ENCODE results near the gene SCARF2.
"Not testable (repeated sequence)": the region's sequence is repeated elsewhere in the genome, so short reads cannot be mapped to it uniquely, and the experiment has no call there.

SCARF2 gene

GRCh38 chr22:20390394-20390907 is 47.2 kb downstream of the SCARF2 start:
- DNase-seq: no peak

DNA sequence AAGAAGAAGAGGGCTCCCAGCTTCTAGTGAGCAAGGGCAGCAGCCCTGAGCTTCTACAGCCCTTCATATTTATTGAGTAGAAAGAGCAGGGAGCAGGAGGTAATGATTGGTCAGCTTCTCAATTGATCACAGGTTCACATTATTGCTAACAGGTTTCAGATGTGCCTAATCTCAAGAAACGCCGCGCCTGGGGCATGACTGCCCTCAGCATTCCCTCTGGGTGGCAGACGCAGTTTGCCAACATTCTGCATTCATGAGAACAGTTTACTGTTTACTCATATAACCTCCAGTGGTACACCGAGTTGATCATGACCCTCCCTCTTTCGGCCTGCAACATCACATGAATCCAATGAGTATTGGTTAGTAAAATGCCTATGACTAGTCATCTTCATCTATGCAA is 48.3 kb downstream of the SCARF2 start:
- DNase-seq: no peak

- no peak for DNase-seq
Measured at GRCh38 chr22:20388200-20388599, 49.4 kb downstream of the SCARF2 start.

- no peak for DNase-seq
Measured at GRCh38 chr22:20386972-20387371, 50.7 kb downstream of the SCARF2 start.

DNA sequence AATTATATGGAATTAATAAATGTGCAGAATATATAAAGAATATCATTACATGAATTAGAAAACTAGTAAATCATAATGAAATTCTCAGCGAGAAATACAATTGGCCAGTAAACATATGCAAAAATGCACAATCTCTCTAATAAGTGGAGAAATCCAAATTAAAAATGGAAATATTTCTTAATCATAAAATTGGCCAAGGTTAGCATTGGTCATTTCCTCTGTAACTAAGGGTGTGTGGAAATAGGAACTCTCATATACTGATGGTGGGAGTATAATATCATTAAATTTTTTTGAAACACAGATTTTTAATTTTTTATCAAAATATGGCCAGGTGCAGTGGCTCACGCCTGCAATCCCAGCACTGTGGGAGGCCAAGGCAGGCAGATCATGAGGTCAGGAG is 51.3 kb downstream of the SCARF2 start:
- no peak for DNase-seq

DNA sequence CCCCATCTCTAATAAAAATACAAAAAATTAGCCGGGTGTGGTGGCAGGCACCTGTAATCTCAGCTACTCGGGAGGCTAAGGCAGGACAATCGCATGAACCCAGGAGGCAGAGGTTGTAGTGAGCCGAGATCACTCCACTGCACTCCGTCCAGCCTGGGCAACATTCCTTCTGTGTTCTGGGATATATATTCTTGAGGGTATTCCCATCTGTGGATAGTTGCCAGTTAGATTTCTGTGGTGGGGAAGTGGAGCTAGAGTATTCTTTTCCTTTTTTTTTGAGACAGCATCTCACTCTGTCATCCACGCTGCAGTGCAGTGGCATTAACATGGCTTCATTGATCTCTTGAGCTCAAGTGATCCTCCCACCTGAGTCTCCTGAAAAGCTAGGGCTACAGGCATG is 52.8 kb downstream of the SCARF2 start:
- no peak for DNase-seq

- DNase-seq: no peak
Measured at GRCh38 chr22:20384171-20384570, 53.5 kb downstream of the SCARF2 start.

DNA sequence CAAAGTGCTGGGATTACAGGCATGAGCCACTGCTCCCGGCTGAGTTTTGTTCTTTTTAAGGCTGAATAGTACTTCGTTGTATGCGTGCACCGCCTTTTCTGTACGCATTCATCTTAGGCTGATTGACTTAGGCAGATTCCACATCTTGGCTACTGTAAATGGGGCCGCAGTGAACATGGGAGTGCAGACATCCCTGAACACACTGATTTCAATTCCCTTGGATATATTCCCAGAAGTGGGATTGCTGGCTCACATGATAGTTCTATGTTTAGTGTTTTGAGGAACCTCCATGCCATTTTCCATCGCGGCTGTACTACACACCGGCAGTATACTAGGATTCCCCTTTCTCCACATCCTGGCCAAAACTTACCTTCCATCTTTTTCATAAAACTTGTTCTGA is 54.1 kb downstream of the SCARF2 start:
- no peak for DNase-seq

- DNase-seq: no peak
Measured at GRCh38 chr22:20380486-20380885, 57.1 kb downstream of the SCARF2 start.

GRCh38 chr22:20378684-20379083 is 58.9 kb downstream of the SCARF2 start:
- not testable (repeated sequence) for DNase-seq

GRCh38 chr22:20378110-20378509 is 59.5 kb downstream of the SCARF2 start:
- no peak for DNase-seq

DNA sequence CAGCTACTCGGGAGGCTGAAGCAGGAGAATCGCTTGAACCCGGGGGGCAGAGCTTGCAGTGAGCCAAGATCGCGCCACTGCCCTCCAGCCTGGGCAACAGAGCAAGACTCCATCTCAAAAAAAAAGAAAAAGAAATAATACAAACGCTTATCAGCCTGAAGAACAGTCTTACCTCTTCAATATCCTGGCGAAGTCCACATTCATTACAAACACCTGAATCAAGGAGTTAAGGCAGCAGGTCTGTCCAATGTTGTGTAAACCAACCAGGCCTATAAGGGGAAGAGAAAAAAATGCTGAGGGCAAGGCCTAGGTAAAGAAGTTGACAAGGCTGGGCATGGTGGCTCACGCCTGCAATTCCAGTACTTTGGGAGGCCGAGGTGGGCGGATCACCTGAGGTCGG is 60.6 kb downstream of the SCARF2 start:
- not testable (repeated sequence) for DNase-seq

- DNase-seq: not testable (repeated sequence)
Measured at GRCh38 chr22:20376281-20376680, 61.3 kb downstream of the SCARF2 start.

Measured in NCI-H146 (cell line).